GM18909 (cell line): Measurements from ENCODE around the gene DHRS11.

ENCODE experiments used
- ATAC-seq: cut with Tn5 transposase; IDR thresholded peaks from one replicate; pipeline ENCODE4 v1.9.1; 2021; ENCODE audit warnings: mild to moderate bottlenecking; ENCODE audit not compliant: unreplicated experiment, poor library complexity

The DHRS11 gene

GRCh38 chr17:36591434-36592315 is at the start of gene DHRS11:
Gene DHRS11 (plus strand): TSS chr17:36591879. CDS start chr17:36592010, 131 bp downstream.
- ATAC-seq = peak; percentile 82

- no peak for ATAC-seq
Observed at GRCh38 chr17:36542755-36543154, 48.9 kb upstream of the DHRS11 start.

GRCh38 chr17:36544044-36544306 is 47.7 kb upstream of the DHRS11 start:
- peak; percentile 9 for ATAC-seq

GRCh38 chr17:36544307-36545076 is 47.2 kb upstream of the DHRS11 start, which contains the start of gene GGNBP2:
Gene GGNBP2 (plus strand): TSS chr17:36544919. CDS start chr17:36545725, 806 bp downstream.
- ATAC-seq = peak; percentile 61

GRCh38 chr17:36545077-36545464 is 46.6 kb upstream of the DHRS11 start:
- no peak for ATAC-seq

- ATAC-seq = peak; percentile 72
Observed at GRCh38 chr17:36545465-36546417, 45.9 kb upstream of the DHRS11 start.

- ATAC-seq = no peak
Observed at GRCh38 chr17:36546418-36547093, 45.1 kb upstream of the DHRS11 start.

GRCh38 chr17:36547776-36548175 is 43.9 kb upstream of the DHRS11 start:
- no peak for ATAC-seq

GRCh38 chr17:36550491-36551417 is 40.9 kb upstream of the DHRS11 start:
- ATAC-seq = no peak

GRCh38 chr17:36553459-36553858 is 38.2 kb upstream of the DHRS11 start:
- ATAC-seq = no peak

GRCh38 chr17:36566081-36566480 is 25.6 kb upstream of the DHRS11 start:
- no peak for ATAC-seq

GRCh38 chr17:36575028-36575427 is 16.7 kb upstream of the DHRS11 start:
- ATAC-seq = no peak

- ATAC-seq = no peak
Observed at GRCh38 chr17:36576793-36577192, 14.9 kb upstream of the DHRS11 start.

- no peak for ATAC-seq
Observed at GRCh38 chr17:36578671-36579070, 13.0 kb upstream of the DHRS11 start.

GRCh38 chr17:36583787-36584186 is 7.9 kb upstream of the DHRS11 start:
- ATAC-seq = no peak

- ATAC-seq = no peak
Observed at GRCh38 chr17:36586138-36586537, 5.5 kb upstream of the DHRS11 start.

GRCh38 chr17:36590082-36590481 is 1.6 kb upstream of the DHRS11 start:
- ATAC-seq = no peak

- ATAC-seq = peak; percentile 13
Observed at GRCh38 chr17:36592316-36592715, 637 bp downstream of the DHRS11 start.
